SK-N-MC (cell line): ENCODE results near the gene SP3.

Experiments
- DNase-seq: peaks from one replicate; pipeline ENCODE4 v3.0.0-alpha.2; 2011; ENCODE audit warnings: low read depth, low spot score
- H3K27ac ChIP-seq: fragments of 200-600 bp; sonication (generic); 2 replicates; pipeline ENCODE4 v1.5.1; 2016; ENCODE audit warnings: mixed run types
- H3K36me3 ChIP-seq: fragments of 200-600 bp; sonication (generic); 2 replicates; pipeline ENCODE4 v1.6.1; 2017; ENCODE audit warnings: antibody characterized with exemption, low read length, mixed read lengths; ENCODE audit not compliant: insufficient read depth
- H3K4me3 ChIP-seq: fragments of 200-600 bp; sonication (generic); 2 replicates; pipeline ENCODE4 v1.5.1; 2016
- H3K9ac ChIP-seq: fragments of 200-600 bp; sonication (generic); 2 replicates; pipeline ENCODE4 v1.8.0; 2017; ENCODE audit warnings: mixed run types, mixed read lengths; ENCODE audit not compliant: insufficient read length
- H3K9me3 ChIP-seq: fragments of 200-600 bp; sonication (generic); 2 replicates; pipeline ENCODE4 v1.6.1; 2017; ENCODE audit warnings: low read depth, mild to moderate bottlenecking, antibody characterized with exemption, low read length, moderate library complexity, mixed read lengths
- EZH2 ChIP-seq: fragments of 200-600 bp; sonication (generic); IDR thresholded peaks from one replicate; pipeline ENCODE4 v1.6.1; 2017; ENCODE audit warnings: antibody characterized with exemption
- FOXP2 ChIP-seq: optimal IDR thresholded peaks from 2 replicates; pipeline ENCODE3; 2011; ENCODE audit warnings: mild to moderate bottlenecking, moderate library complexity; ENCODE audit not compliant: insufficient read depth; ENCODE audit errors: extremely low read length, control extremely low read depth
- POLR2AphosphoS5 ChIP-seq: IDR thresholded peaks from 2 replicates; pipeline ENCODE4 v1.6.1; 2012; ENCODE audit warnings: mild to moderate bottlenecking, low read depth, low read length, borderline replicate concordance

Gene SP3

DNA sequence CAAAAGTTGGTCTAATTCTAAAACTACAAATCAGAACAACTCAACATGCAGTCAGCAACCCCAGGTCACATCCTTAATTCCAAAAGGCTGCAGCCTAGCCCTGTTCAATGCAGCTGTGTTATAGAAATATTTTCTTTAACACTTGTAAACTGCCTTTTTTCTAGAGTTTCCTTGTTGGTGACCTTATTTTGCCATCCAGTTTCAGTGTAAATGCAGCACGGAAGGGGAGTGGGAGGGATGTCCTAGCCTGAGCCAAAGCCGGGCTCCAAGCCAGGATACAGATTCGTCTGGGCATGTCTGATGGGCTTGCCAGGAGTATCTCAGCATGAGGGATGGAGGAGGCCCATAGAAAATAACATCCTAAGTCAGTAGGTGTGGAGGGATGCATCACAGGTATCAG lies 17.7 kb upstream of the SP3 start:
- Histone ChIP-seq H3K9me3 (no peaks in the 10 kb centered on the region), H3K9ac (no peak overlapping the region), H3K4me3 (no peak overlapping the region), H3K36me3 (no peaks in the 10 kb centered on the region), H3K27ac (no peak overlapping the region)
- DNase-seq: no peak
- TF ChIP-seq EZH2: no peak
- no peak for TF ChIP-seq POLR2AphosphoS5
- no peak for TF ChIP-seq FOXP2

DNA sequence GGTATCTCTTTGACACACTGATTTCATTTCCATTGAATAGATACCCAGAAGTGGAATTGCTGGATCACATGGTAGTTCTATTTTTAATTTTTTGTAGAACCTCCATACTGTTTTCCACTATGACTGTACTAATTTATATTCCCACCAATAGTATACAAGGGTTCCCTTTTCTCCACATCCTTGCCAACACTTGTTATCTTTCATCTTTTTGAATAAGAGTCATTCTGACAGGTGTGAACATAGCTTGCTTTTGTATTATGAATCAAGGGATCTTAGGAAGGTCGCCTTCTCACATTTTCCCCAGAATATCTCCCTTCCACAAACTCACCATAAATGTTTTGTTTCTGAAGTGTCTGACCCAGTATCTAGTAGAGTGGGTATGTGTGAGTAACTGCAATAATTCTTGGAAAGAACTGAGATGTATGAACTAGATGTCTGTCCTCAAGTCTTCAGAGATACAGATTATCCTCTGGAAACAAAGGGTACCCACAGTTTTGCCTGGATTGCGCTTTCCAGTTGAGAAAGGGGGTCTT lies 17.1 kb upstream of the SP3 start:
- Histone ChIP-seq H3K9me3 (no peaks in the 10 kb centered on the region), H3K27ac (no peak overlapping the region)

DNA sequence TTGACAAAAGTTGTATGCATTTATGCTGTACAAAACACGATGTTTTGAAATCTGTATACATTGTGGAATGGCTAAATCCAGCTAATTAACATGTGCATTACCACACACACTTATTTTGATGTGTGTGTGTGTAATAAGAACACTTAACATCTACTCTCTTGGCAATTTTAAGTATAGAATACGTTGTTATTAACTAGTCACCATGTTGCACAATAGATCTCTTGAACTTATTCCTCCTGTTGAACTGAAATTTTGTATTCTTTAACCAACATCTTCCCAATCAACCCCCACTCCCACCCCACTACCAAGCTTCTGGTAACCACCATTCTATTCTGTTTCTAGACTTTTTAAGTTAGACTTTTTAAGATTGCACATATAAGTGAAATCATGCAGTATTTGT lies 16.3 kb upstream of the SP3 start:
- no peak overlapping the region for H3K9ac ChIP-seq
- H3K27ac ChIP-seq: no peak overlapping the region
- no peak overlapping the region for H3K4me3 ChIP-seq
- H3K36me3 ChIP-seq: no peaks in the 10 kb centered on the region
- H3K9me3 ChIP-seq: no peaks in the 10 kb centered on the region
- TF ChIP-seq FOXP2 (no peak), EZH2 (no peak), POLR2AphosphoS5 (no peak)
- no peak for DNase-seq

More for the DNA sequence above, 17.1 kb upstream of the SP3 start:
- DNase-seq: no peak
- Histone ChIP-seq H3K4me3 (no peak overlapping the region), H3K9ac (no peak overlapping the region), H3K36me3 (no peaks in the 10 kb centered on the region)
- TF ChIP-seq EZH2: no peak
- no peak for TF ChIP-seq FOXP2
- no peak for TF ChIP-seq POLR2AphosphoS5

DNA sequence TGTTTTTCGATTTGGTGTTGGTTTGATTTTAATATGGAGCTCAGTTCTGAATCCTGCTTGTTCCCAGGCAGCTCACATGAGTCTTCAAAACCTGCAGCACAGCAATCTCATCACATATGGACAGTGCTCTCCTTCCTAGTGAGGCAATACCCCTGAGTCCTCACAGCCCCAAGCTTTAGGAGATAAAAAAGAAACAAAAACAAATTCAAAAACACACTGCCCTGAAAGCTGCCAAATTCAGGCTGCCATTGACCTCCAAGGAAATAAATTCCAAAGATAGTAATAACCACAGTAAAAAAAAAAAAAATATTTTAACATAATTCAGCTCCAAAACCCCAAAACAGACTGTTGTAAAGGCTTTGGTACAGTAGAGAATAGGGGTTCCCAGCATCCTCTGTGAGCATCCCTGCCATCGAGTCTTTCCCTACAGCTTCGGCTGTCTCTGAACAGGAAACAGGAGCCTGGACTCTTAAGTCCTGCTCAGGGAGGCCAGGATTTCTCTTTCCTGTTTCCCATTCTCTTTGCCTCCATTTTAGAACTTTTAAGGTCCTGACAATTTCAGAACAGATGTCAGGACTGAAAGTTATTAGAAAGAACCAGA lies 14.7 kb upstream of the SP3 start:
- no peaks in the 10 kb centered on the region for H3K36me3 ChIP-seq
- no peak overlapping the region for H3K9ac ChIP-seq
- no peak for TF ChIP-seq POLR2AphosphoS5
- TF ChIP-seq EZH2: no peak
- no peak for TF ChIP-seq FOXP2

DNA sequence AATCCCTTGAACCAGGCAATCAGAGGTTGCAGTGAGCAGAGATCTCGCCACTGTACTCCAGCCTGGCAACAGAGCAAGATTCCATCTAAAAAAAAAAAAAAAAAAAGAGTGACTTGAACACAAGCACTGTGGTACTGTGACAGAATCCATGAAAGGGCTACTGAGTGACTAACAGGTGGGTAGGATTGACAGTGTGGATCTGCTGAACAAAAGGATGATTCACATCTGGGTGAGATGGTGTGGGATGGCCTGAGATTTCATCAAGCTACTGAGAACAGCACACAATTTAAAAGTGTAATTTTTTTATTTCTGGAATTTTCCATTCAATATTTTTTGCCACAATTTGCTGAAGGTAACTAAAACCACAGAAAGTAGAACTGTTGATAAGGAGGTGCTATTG lies 13.3 kb upstream of the SP3 start:
- Histone ChIP-seq H3K9ac (no peak overlapping the region), H3K9me3 (no peaks in the 10 kb centered on the region), H3K27ac (no peak overlapping the region), H3K4me3 (no peak overlapping the region), H3K36me3 (no peaks in the 10 kb centered on the region)
- DNase-seq: no peak
- TF ChIP-seq EZH2 (no peak), POLR2AphosphoS5 (no peak), FOXP2 (no peak)

More for the DNA sequence above, 14.7 kb upstream of the SP3 start:
- Histone ChIP-seq H3K4me3 (no peak overlapping the region), H3K27ac (no peak overlapping the region), H3K9me3 (no peaks in the 10 kb centered on the region)
- no peak for DNase-seq

DNA sequence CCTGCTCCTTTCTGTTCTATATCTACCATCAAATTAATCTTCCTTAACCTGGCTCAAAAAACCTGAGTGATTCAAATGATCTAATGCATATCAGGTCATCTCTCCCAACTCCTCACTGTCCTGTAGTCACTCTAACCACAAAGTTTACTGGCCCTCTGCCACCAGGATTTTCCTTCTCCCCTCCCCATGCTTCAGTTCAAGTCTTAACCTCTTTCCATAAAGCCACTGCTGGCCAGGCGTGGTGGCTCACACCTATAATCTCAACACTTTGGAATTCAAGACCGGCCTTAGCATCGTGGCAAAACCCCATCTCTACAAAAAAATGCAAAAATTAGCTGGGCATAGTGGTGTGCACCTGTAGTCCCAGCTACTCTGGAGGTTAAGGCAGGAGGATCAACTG lies 7.5 kb upstream of the SP3 start:
- Histone ChIP-seq H3K4me3 (no peak overlapping the region), H3K27ac (no peak overlapping the region), H3K9ac (no peak overlapping the region), H3K36me3 (no peaks in the 10 kb centered on the region), H3K9me3 (no peaks in the 10 kb centered on the region)
- no peak for DNase-seq
- TF ChIP-seq FOXP2 (no peak), POLR2AphosphoS5 (no peak), EZH2 (no peak)

DNA sequence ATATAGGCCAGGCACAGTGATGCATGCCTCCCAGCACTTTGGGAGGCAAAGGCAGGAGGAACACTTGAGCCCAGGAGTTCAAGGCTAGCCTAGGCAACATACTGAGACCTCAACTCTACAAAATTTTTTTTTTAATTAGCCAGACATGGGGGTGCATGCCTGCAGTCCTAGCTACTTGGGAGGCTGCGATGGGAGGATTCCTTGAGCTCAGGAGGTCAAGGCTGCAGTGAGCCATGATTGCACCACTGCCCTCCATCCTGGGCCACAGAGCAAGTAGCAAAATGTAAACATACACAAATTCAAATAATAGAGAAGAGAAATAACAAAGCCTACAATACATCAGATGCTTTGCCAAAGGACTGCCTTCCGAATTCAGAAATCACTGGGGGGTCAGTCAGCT lies 7.0 kb upstream of the SP3 start:
- Histone ChIP-seq H3K9me3 (no peaks in the 10 kb centered on the region), H3K27ac (no peak overlapping the region), H3K36me3 (no peaks in the 10 kb centered on the region), H3K9ac (no peak overlapping the region), H3K4me3 (no peak overlapping the region)
- no peak for DNase-seq
- TF ChIP-seq EZH2 (no peak), FOXP2 (no peak), POLR2AphosphoS5 (no peak)

DNA sequence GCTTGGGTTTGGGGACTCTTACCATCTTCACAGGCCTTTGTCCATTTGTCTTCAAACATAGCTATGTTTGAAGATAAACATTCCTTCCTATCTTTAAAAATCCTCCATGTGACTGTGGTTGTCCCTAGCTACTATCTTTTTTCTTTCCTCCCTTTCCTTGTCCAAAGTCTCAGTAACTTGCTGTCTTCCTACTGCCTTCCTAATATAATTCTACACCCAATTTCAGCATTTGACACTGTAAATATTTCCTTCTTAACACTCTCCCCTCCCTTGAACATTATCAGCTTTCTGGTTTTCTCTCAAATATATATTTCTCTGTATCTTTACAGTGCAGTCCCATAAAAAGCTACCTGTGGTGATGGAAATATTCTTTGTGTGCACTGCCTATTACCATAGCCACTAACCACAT lies 5.3 kb upstream of the SP3 start:
- Histone ChIP-seq H3K4me3 (no peak overlapping the region), H3K36me3 (no peaks in the 10 kb centered on the region), H3K27ac (no peak overlapping the region), H3K9ac (no peak overlapping the region), H3K9me3 (no peaks in the 10 kb centered on the region)
- TF ChIP-seq POLR2AphosphoS5: no peak
- TF ChIP-seq EZH2: no peak
- TF ChIP-seq FOXP2: no peak
- no peak for DNase-seq

DNA sequence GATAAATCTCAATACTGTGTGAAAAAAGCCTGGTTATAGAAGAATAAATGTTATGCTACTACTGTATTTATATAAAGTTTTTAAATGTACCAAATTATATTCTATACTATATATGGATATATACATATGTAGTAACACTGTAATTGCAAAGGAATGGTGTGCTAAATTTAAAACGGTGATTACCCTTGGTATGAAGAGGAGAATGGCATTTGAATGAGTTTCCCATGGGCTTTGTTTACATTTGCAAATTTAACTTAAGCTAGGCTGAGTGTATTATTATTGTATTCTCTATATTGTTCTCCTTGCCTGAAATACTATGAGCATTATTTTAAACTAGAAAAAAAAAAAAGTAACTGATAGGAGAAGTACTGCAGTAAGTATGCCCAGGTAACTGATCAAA lies 4.7 kb upstream of the SP3 start:
- TF ChIP-seq POLR2AphosphoS5 (no peak), EZH2 (no peak), FOXP2 (no peak)
- no peak overlapping the region for H3K4me3 ChIP-seq
- no peak for DNase-seq
- H3K27ac ChIP-seq: no peak overlapping the region
- no peaks in the 10 kb centered on the region for H3K36me3 ChIP-seq
- no peak overlapping the region for H3K9ac ChIP-seq
- H3K9me3 ChIP-seq: no peaks in the 10 kb centered on the region
